Measurements from ENCODE around the gene POLG2. TPM values are rescaled to one million over a fixed set of nuclear protein-coding genes. Genes with fewer than 3 reads are reported as not detected.

Gene POLG2
- total and polyA plus RNA-seq, 3 donors from 2014 or later, result 19.0 to 47.1 (median 29.7) TPM

DNA sequence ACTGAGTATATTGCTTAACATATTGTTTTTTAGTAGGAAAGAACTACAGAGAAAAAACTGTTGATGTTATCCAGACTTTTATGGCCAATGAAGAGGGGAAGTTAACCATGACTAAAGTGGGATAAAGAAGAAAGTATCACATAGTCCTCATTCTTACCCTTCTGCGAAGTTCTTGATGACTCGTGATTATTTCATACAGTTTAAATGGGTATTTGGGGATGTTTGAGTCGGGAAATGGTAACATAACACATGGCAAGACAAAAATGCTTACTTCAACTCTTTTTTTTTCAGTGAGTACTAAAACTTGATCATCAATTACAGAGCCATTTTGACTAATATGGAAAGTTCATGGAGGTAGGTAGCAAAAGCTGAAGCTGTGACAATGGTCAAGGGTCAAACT lies 4.9 kb downstream of the POLG2 start:
- WGBS, 2 donors, result 85 to 89% methylated on average over 3 of the region's 3 CpGs
- TF ChIP-seq POLR2A (IDR thresholded peaks at IDR 0.05), result no peak
- TF ChIP-seq, protein P1, sequence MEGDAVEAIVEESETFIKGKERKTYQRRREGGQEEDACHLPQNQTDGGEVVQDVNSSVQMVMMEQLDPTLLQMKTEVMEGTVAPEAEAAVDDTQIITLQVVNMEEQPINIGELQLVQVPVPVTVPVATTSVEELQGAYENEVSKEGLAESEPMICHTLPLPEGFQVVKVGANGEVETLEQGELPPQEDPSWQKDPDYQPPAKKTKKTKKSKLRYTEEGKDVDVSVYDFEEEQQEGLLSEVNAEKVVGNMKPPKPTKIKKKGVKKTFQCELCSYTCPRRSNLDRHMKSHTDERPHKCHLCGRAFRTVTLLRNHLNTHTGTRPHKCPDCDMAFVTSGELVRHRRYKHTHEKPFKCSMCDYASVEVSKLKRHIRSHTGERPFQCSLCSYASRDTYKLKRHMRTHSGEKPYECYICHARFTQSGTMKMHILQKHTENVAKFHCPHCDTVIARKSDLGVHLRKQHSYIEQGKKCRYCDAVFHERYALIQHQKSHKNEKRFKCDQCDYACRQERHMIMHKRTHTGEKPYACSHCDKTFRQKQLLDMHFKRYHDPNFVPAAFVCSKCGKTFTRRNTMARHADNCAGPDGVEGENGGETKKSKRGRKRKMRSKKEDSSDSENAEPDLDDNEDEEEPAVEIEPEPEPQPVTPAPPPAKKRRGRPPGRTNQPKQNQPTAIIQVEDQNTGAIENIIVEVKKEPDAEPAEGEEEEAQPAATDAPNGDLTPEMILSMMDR (IDR thresholded peaks at IDR 0.05), result no peak
- H3K4me3 ChIP-seq, result no peak overlapping the region
- intact Hi-C loops (cut with DNase I; ENCODE audit: low total_unique reads), result no loop called here
- no peaks in the 10 kb centered on the region for H3K36me3 ChIP-seq (ENCODE audit: low read depth, missing control alignments)
- no peaks in the 10 kb centered on the region for H3K9me3 ChIP-seq
- H3K4me1 ChIP-seq, result peaks cover 19% of the 10 kb centered on the region
- no peak for DNase-seq
- H3K27me3 ChIP-seq, result no peaks in the 10 kb centered on the region
- H3K27ac ChIP-seq, result no peak overlapping the region

DNA sequence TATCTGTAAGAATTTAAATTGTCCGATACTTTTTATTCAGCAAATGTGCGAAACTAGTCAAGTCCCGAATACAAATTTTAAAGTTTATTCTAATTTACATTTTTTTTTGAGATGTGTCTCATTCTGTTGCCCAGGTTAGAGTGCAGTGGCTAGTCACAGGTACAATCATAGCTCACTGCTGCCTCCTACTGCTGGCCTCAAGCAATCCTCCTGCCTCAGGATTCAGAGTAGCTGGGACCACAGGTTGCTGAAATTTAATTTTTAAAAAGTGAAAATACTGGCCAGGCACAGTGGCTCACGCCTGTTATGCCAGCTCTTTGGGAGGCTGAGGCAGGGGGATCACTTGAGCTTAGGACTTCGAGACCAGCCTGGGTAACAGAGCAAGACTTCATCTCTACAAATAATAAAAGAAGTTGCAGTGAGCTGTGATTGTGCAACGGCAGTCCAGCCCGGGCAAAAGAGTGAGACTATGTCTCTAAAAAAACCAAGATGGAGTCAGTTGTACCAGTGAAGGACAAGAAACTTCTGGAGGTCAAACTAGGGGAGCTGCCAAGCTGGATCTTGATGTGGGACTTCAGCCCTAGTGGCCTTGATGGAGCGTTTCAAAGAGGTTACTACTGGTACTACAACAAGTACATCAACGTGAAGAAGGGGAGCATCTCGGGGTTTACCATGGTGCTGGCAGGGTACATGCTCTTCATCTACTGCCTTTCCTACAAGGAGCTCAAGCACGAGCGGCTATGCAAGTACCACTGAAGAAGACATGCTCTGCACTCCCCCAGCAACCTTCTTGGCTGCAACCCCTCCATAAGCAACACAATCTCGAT lies 5.6 kb downstream of the POLG2 start:
- no peak overlapping the region for H3K4me3 ChIP-seq
- no peak for TF ChIP-seq POLR2A (IDR thresholded peaks at IDR 0.05)
- TF ChIP-seq, protein P1 (IDR thresholded peaks at IDR 0.05), result peak in 2 of 3 experiments; percentile 19 to 38
- intact Hi-C loops (cut with DNase I; ENCODE audit: low total_unique reads), result no loop called here
- no peaks in the 10 kb centered on the region for H3K9me3 ChIP-seq
- no peaks in the 10 kb centered on the region for H3K36me3 ChIP-seq (ENCODE audit: low read depth, missing control alignments)
- no peak for DNase-seq
- 88 to 92% methylated on average over 13 of the region's 13 CpGs for WGBS, 2 donors
- no peak overlapping the region for H3K27ac ChIP-seq
- peaks cover 19% of the 10 kb centered on the region for H3K4me1 ChIP-seq
- no peaks in the 10 kb centered on the region for H3K27me3 ChIP-seq

DNA sequence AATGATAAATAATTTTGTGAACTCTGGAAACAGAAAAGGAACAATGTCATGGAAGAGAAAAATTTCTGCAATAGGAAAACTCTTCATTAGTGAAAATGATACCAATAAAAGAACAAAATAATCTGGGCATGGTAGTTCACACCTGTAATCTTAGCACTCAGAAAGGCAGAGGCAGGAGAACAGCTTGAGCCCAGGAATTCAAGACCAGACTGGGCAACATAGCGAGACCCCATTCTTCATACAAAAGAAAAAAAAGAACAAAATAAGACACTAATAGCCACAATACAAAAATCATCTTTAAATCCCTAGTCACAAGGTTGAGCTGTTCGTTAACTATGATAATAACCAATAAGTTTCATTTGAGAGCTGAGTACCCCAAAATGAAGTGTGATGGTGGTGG lies 8.6 kb downstream of the POLG2 start:
- 92 to 94% methylated on average over 2 of the region's 2 CpGs for WGBS, 2 donors
- no peaks in the 10 kb centered on the region for H3K4me1 ChIP-seq
- no peak overlapping the region for H3K4me3 ChIP-seq
- H3K27me3 ChIP-seq, result no peaks in the 10 kb centered on the region
- TF ChIP-seq, protein P1 (IDR thresholded peaks at IDR 0.05), result no peak
- no peak for TF ChIP-seq POLR2A (IDR thresholded peaks at IDR 0.05)
- no peaks in the 10 kb centered on the region for H3K36me3 ChIP-seq (ENCODE audit: low read depth, missing control alignments)
- no peak overlapping the region for H3K27ac ChIP-seq
- H3K9me3 ChIP-seq, result no peaks in the 10 kb centered on the region
- intact Hi-C loops (cut with DNase I; ENCODE audit: low total_unique reads), result no loop called here
- DNase-seq, result no peak

DNA sequence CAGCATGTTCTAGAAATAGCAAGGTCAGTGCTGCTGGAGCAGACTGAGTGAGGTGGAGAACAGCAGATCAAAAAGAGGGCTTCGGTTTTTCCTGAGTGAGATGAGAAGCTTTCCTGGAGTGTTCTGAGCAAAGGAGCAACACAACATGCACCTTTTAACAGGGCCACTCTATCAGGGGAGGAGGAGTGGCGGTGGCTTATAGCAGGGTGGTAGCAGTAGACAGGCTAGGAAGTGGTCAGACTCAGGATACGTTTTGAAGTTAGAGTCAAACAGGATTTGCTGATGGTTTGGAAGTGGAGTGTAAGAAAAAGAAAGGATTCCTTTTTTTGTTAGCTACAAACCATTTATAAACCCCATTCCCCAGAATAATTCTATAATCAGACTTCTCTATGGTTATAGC lies 12.5 kb downstream of the POLG2 start:
- Histone ChIP-seq H3K4me1 (no peaks in the 10 kb centered on the region), H3K27ac (no peak overlapping the region), H3K36me3 (ENCODE audit: low read depth, missing control alignments) (no peaks in the 10 kb centered on the region), H3K4me3 (no peak overlapping the region), H3K9me3 (no peaks in the 10 kb centered on the region), H3K27me3 (no peaks in the 10 kb centered on the region)
- DNase-seq, result no peak
- TF ChIP-seq, protein P1 (IDR thresholded peaks at IDR 0.05), result no peak
- no peak for TF ChIP-seq POLR2A (IDR thresholded peaks at IDR 0.05)
- intact Hi-C loops (cut with DNase I; ENCODE audit: low total_unique reads), result no loop called here
- WGBS, 2 donors, result 89 to 90% methylated on average over 3 of the region's 3 CpGs

DNA sequence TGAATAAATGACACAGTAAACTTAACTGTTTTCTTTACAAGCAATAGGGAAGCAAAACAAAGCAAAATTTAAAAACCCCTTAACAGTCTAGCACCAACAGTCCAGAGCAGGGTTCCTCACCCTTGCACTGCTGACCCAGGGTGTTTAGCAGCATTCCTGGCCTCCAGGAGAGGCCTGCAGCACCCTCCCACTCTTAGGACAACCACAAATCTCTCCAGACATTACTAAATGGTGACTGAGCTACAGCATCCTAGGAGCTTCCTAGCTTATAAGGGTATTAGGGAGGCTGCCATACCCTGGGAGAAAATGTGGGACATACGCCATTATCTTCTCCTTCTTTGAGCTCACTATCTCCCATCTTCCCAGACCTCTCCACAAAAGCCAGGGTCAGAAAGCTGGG lies 15.9 kb downstream of the POLG2 start:
- Histone ChIP-seq H3K36me3 (ENCODE audit: low read depth, missing control alignments) (no peaks in the 10 kb centered on the region), H3K9me3 (no peaks in the 10 kb centered on the region), H3K4me1 (no peaks in the 10 kb centered on the region), H3K27ac (no peak overlapping the region), H3K27me3 (no peaks in the 10 kb centered on the region), H3K4me3 (no peak overlapping the region)
- intact Hi-C loops (cut with DNase I; ENCODE audit: low total_unique reads), result no loop called here
- 83 to 93% methylated on average over 1 of the region's 1 CpG for WGBS, 2 donors
- DNase-seq, result no peak
- TF ChIP-seq, protein P1 (IDR thresholded peaks at IDR 0.05), result no peak
- no peak for TF ChIP-seq POLR2A (IDR thresholded peaks at IDR 0.05)

All from testis (tissue), 3 donors.